Nucleus accumbens (tissue), 56 donors: ENCODE results near the gene FBP2.

Source experiments
- DNase-seq, 56 donors: peaks; one replicate each; lab custom pipeline; 2025; lab: John Stamatoyannopoulos, UW

The FBP2 gene

DNA sequence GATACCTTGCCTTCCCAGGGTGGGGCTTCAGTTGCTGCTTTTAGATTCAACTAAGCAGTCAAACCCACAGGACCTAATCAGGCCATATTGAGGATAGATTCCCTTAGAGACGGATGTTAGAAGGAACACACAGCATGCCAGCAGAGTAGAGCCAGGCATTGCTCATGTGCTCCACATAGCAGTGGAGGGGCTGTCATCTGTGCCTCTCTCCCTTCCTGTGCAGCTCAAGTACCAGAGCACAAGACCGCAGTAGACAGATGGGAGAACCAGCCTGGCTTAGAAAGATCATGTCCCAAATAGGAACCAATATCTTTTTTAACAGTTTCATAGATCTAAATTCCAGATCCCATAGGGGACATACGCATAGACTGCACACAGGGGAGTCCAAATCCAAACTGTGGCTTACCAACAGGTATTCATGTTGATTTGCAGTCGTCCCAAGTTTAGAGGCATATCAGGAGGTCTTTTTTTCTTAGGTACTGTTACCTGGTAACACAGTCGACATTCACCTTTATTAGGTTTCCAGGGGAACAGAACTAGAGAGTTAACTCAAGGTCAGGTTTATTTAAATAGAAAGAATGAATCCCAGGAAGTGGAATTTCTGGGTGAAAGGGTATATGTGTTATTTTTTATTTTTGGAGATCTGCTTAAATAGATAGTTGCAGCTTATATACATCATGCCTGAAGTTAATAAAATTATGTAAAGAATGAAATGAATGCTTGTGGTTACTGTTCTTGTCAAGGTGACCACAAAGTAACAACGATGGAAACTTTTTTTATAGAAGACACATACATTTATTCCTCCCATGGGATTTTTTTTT is 82.3 kb downstream of the FBP2 start:
- DNase-seq: no peak
